Measurements from ENCODE around the gene FLRT1. TPM values are rescaled to one million over a fixed set of nuclear protein-coding genes. Genes with fewer than 3 reads are reported as not detected.

The FLRT1 gene
- total RNA-seq, 1 donor from 2014 or later: 0.11 TPM

DNA sequence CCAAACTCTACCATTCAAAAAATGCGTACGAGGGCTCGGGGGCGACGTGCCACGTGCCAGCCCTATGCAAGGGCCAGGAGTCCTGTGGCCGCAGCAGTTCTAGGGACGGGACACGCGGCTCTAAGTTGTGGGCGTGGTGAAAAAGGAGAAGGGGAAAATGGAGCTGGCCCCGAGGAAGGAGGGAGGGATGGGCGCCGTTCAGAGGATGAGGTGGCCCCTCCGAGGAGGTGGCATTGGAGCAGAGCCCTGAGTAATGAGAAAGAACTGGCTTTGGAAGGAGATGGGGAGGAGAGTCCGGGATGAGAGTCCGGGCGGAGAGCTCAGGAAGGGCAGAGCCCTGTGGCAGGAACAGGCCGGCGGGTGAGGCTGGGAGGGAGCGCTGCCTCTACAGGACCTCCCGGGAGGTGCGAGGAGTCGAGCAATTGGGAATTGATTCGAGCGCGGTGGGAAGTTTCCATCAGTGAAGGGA is 28.5 kb upstream of the FLRT1 start:
- Histone ChIP-seq H3K4me1 (peaks cover 15% of the 10 kb centered on the region), H3K79me2 (ENCODE audit: low read depth) (no peaks in the 10 kb centered on the region), H3K27ac (no peak overlapping the region), H3K9ac (no peak overlapping the region), H3K4me3 (peak overlapping the region; percentile 42), H3K4me2 (peak overlapping the region; percentile 91), H4K20me1 (ENCODE audit: low read depth) (peaks cover 41% of the 10 kb centered on the region), H3K36me3 (no peaks in the 10 kb centered on the region), H3K9me3 (ENCODE audit: low read depth) (no peaks in the 10 kb centered on the region), H2AFZ (replicated peaks) (no peak overlapping the region), H3F3A (ENCODE audit: low read depth) (peaks cover 33% of the 10 kb centered on the region), H3K27me3 (peaks cover 59% of the 10 kb centered on the region)
- H3K4me1 Mint-ChIP-seq: peaks cover 27% of the 10 kb centered on the region
- TF ChIP-seq EZH2phosphoT487 (IDR thresholded peaks at IDR 0.05) (no peak), EZH2 (IDR thresholded peaks at IDR 0.05) (no peak)
- TF ChIP-seq, protein P1, sequence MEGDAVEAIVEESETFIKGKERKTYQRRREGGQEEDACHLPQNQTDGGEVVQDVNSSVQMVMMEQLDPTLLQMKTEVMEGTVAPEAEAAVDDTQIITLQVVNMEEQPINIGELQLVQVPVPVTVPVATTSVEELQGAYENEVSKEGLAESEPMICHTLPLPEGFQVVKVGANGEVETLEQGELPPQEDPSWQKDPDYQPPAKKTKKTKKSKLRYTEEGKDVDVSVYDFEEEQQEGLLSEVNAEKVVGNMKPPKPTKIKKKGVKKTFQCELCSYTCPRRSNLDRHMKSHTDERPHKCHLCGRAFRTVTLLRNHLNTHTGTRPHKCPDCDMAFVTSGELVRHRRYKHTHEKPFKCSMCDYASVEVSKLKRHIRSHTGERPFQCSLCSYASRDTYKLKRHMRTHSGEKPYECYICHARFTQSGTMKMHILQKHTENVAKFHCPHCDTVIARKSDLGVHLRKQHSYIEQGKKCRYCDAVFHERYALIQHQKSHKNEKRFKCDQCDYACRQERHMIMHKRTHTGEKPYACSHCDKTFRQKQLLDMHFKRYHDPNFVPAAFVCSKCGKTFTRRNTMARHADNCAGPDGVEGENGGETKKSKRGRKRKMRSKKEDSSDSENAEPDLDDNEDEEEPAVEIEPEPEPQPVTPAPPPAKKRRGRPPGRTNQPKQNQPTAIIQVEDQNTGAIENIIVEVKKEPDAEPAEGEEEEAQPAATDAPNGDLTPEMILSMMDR (IDR thresholded peaks at IDR 0.05): no peak
- H3K4me3 Mint-ChIP-seq: peak overlapping the region; percentile 82
- no peak overlapping the region for H3K27ac Mint-ChIP-seq
- peaks cover 8% of the 10 kb centered on the region for H3K27me3 Mint-ChIP-seq (ENCODE audit: insufficient read depth, low read depth)
- peak; percentile 70 for DNase-seq (ENCODE audit: low spot score)
- H3K36me3 Mint-ChIP-seq: no peaks in the 10 kb centered on the region
- peaks cover 3% of the 10 kb centered on the region for H3K9me3 Mint-ChIP-seq

DNA sequence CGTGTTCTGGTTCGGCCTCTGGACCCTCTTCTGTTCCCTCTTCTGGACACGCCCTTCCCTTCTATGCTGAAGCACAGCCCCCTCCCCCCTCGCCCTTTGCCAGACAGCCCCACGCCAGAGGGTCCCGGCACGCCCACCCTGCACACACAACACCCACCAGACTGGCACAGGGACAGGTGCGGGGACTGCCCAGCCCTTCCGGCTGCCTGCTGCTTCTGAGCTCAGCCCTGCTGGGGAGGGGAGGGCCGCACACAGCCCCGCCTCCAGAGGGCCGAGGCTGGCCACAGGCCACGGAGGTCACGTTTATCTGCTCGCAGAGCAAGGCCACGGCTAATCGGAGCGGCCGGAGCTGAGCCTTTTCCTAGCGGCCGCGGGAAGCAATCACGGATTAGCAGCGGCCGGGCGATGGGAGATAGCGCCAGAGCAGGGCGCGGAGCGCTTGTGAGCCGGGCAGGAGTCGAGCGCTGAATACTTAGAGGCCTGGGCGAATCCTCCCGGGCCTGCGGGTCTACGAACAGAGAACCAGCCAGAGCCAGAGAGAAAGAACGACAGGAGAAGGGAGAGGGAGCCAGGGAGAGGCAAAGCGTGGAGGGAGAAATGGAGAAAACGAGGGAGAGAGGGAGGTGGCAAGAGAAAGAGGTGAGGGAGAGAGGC is 28.0 kb upstream of the FLRT1 start:
- Histone ChIP-seq H2AFZ (replicated peaks) (no peak overlapping the region), H3K4me3 (peak overlapping the region; percentile 42), H3K36me3 (no peaks in the 10 kb centered on the region), H4K20me1 (ENCODE audit: low read depth) (peaks cover 41% of the 10 kb centered on the region), H3K4me1 (peaks cover 15% of the 10 kb centered on the region), H3K79me2 (ENCODE audit: low read depth) (no peaks in the 10 kb centered on the region), H3K9me3 (ENCODE audit: low read depth) (no peaks in the 10 kb centered on the region), H3K27ac (no peak overlapping the region), H3K27me3 (peaks cover 59% of the 10 kb centered on the region), H3F3A (ENCODE audit: low read depth) (peaks cover 33% of the 10 kb centered on the region), H3K4me2 (peak overlapping the region; percentile 91), H3K9ac (no peak overlapping the region)
- H3K4me3 Mint-ChIP-seq: peak overlapping the region; percentile 82
- TF ChIP-seq, protein P1 (IDR thresholded peaks at IDR 0.05): peak; percentile 42
- TF ChIP-seq EZH2phosphoT487 (IDR thresholded peaks at IDR 0.05): peak; percentile 42
- TF ChIP-seq EZH2 (IDR thresholded peaks at IDR 0.05): peak; percentile 34
- peaks cover 8% of the 10 kb centered on the region for H3K27me3 Mint-ChIP-seq (ENCODE audit: insufficient read depth, low read depth)
- peaks cover 27% of the 10 kb centered on the region for H3K4me1 Mint-ChIP-seq
- no peaks in the 10 kb centered on the region for H3K36me3 Mint-ChIP-seq
- H3K9me3 Mint-ChIP-seq: peaks cover 3% of the 10 kb centered on the region
- DNase-seq (ENCODE audit: low spot score): peak; percentile 87
- H3K27ac Mint-ChIP-seq: peak overlapping the region; percentile 29

GRCh38 chr11:64008283-64008913 is 27.3 kb upstream of the FLRT1 start:
- Histone ChIP-seq H3K4me2 (peak overlapping the region; percentile 91), H3K9me3 (ENCODE audit: low read depth) (no peaks in the 10 kb centered on the region), H3K9ac (no peak overlapping the region), H3K4me1 (peaks cover 15% of the 10 kb centered on the region), H3K36me3 (no peaks in the 10 kb centered on the region), H2AFZ (replicated peaks) (no peak overlapping the region), H3K27me3 (peaks cover 59% of the 10 kb centered on the region), H3K27ac (no peak overlapping the region), H3K79me2 (ENCODE audit: low read depth) (no peaks in the 10 kb centered on the region), H4K20me1 (ENCODE audit: low read depth) (peaks cover 43% of the 10 kb centered on the region), H3K4me3 (peak overlapping the region; percentile 42), H3F3A (ENCODE audit: low read depth) (peaks cover 33% of the 10 kb centered on the region)
- H3K4me1 Mint-ChIP-seq: peaks cover 27% of the 10 kb centered on the region
- TF ChIP-seq EZH2phosphoT487 (IDR thresholded peaks at IDR 0.05): no peak
- TF ChIP-seq, protein P1 (IDR thresholded peaks at IDR 0.05): no peak
- TF ChIP-seq EZH2 (IDR thresholded peaks at IDR 0.05): no peak
- peaks cover 3% of the 10 kb centered on the region for H3K9me3 Mint-ChIP-seq
- no peak for DNase-seq (ENCODE audit: low spot score)
- no peaks in the 10 kb centered on the region for H3K36me3 Mint-ChIP-seq
- H3K4me3 Mint-ChIP-seq: peak overlapping the region; percentile 82
- H3K27me3 Mint-ChIP-seq (ENCODE audit: insufficient read depth, low read depth): peaks cover 8% of the 10 kb centered on the region
- H3K27ac Mint-ChIP-seq: no peak overlapping the region

All from neural progenitor cell (in vitro differentiated cells).